ENCODE data around the gene CDH15. TPM values are rescaled to one million over a fixed set of nuclear protein-coding genes. Genes with fewer than 3 reads are reported as not detected.

Gene CDH15
- total and polyA plus RNA-seq, 2 of the 13 experiments (the other 11 are each of a cell fraction or from before 2014, with no cell fraction given): 0.74 to 2.2 TPM

- TF ChIP-seq BRCA1 (CRISPR knock-in tag; IDR thresholded peaks at IDR 0.05) (no peak), ZNF414 (CRISPR knock-in tag; IDR thresholded peaks at IDR 0.05) (no peak), ZNF264 (CRISPR knock-in tag; IDR thresholded peaks at IDR 0.05) (no peak), FOXO1 (CRISPR knock-in tag; IDR thresholded peaks at IDR 0.05) (no peak), ZNF619 (CRISPR knock-in tag; IDR thresholded peaks at IDR 0.05) (no peak), GATA4 (IDR thresholded peaks at IDR 0.05; ENCODE audit: borderline replicate concordance, low read depth) (no peak), ZNF326 (CRISPR knock-in tag; IDR thresholded peaks at IDR 0.05; ENCODE audit: borderline replicate concordance) (peak; percentile 17; the same call in 1 of the 2 replicates), KDM2A (CRISPR knock-in tag; IDR thresholded peaks at IDR 0.05; ENCODE audit: borderline replicate concordance, low read depth) (peak; percentile 43; the same call in 1 of the 2 replicates), MXD1 (CRISPR knock-in tag; IDR thresholded peaks at IDR 0.05) (no peak), CENPX (CRISPR knock-in tag; IDR thresholded peaks at IDR 0.05) (no peak), TEAD3 (CRISPR knock-in tag; optimal IDR thresholded peaks at IDR 0.05; ENCODE audit: borderline replicate concordance) (no peak), ZBTB25 (CRISPR knock-in tag; IDR thresholded peaks at IDR 0.05) (no peak), TBX3 (IDR thresholded peaks at IDR 0.05; ENCODE audit: borderline replicate concordance) (no peak), RELA (CRISPR knock-in tag; IDR thresholded peaks at IDR 0.05) (no peak), POLR2A (IDR thresholded peaks at IDR 0.05; ENCODE audit: insufficient read depth in 1 of 2, low read depth in 2 of 2, low read length in 2 of 2) (peak in 1 of 2 experiments; percentile 7; a peak in 1 of 4 replicates), SAFB2 (CRISPR knock-in tag; IDR thresholded peaks at IDR 0.05; ENCODE audit: borderline replicate concordance, low read depth) (no peak), SETDB1 (CRISPR knock-in tag; IDR thresholded peaks at IDR 0.05; ENCODE audit: borderline replicate concordance) (no peak), ZBTB34 (CRISPR knock-in tag; IDR thresholded peaks at IDR 0.05) (no peak), AGO2 (optimal IDR thresholded peaks at IDR 0.05; ENCODE audit: low read depth, low read length) (peak; percentile 98), ZFP62 (CRISPR knock-in tag; IDR thresholded peaks at IDR 0.05) (no peak), ZNF574 (CRISPR knock-in tag; IDR thresholded peaks at IDR 0.05) (0 out of 2 replicates have a peak, but pooled peaks have one; percentile 40), ZNF549 (CRISPR knock-in tag; IDR thresholded peaks at IDR 0.05) (no peak), ZSCAN22 (CRISPR knock-in tag; IDR thresholded peaks at IDR 0.05) (no peak), MAX (IDR thresholded peaks at IDR 0.05) (peak; percentile 4; the same call in 1 of the 2 replicates), ZNF883 (CRISPR knock-in tag; IDR thresholded peaks at IDR 0.05; ENCODE audit: not compliant biosample characterization) (no peak)
Measured at GRCh38 chr16:89193576-89194293, 22.2 kb downstream of the CDH15 start (continued).
